ENCODE measurements around the gene REM2.

Gene REM2, protein sequence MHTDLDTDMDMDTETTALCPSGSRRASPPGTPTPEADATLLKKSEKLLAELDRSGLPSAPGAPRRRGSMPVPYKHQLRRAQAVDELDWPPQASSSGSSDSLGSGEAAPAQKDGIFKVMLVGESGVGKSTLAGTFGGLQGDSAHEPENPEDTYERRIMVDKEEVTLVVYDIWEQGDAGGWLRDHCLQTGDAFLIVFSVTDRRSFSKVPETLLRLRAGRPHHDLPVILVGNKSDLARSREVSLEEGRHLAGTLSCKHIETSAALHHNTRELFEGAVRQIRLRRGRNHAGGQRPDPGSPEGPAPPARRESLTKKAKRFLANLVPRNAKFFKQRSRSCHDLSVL

DNA sequence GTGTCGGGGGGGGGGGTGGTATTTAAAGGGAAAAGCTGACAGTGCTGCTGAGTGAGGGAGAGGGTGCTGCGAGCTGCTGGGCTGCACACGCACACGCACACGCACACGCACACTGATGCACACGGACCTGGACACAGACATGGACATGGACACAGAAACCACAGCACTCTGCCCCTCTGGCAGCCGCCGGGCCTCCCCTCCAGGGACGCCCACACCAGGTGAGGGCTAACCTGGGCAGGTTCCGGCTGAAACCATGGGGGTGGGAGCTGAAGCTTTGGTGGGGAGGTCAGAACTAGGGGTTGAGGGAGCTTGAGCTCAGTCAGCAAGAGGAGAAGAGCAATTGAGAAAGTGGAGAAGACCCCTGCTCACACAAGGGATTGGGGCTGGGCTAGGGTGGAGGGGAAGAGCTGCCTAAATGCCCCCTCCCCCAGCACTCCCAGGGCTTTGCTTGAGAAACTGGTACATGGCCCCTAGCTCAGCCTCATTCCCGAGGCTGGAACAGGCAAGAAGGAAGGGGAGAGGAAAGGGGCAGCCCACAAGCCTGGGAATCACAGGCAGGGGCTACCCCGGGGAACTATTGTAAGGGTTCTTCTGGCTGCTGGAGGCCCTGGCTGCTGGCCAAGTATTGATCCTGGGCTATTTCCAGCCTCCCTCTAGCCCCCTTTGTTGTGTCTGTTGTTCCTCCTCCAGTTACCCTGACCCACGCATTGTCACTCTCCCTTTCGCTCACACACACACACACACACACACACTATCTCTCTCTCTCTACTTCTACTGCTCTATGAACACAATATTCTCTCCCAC lies at the start of gene REM2:
TSS of gene REM2 (plus strand) at position 50 of the 804 bp plus-strand sequence. CDS start at position 116, 66 bp downstream.
- DNase-seq (ENCODE audit: low spot score) = no peak

DNA sequence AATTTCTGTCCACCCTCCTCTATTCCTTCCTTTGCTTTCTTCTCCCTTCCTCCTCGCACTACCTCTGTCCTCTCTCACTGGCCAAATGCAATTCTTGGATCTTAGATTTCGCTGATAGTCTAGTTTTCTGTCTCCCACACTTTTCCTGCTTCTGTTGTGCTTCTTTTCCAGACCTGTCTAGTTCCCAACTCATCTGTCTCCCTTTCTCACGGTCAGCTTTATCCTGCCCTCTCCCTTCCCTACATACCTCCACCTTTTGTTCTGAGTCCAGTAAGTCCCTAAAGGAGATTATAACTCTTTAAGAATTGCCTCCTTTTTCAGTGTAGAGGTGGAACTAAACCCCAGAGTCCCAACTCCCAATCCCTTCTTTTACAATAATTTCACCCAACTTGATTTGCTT lies 47.5 kb upstream of the REM2 start:
- DNase-seq (ENCODE audit: low spot score) = no peak

DNA sequence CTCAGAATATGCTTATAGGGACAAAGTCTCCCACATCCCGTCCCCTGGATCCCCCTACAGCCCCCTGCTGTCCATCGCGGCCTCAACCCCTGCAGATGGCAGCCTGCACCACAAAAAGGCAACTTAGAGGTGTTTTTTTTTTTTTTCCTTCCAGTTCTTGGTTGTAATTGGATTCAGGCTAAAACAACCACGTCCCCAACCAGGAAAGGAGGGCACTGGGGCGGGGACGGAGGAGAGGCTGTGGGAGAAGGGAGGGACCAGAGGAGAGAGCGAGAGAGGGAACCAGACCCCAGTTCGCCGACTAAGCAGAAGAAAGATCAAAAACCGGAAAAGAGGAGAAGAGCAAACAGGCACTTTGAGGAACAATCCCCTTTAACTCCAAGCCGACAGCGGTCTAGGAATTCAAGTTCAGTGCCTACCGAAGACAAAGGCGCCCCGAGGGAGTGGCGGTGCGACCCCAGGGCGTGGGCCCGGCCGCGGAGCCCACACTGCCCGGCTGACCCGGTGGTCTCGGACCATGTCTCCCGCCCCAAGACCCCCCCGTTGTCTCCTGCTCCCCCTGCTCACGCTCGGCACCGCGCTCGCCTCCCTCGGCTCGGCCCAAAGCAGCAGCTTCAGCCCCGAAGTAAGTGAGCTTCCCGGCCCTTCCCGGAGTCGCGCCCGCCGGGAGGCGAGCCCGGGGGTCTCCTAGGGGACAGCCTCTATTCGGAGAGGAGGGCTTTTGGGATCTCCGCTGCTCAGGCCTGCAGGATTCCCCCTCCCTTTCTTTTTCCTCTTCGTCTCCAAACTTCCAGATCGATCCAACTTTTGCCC lies 46.5 kb upstream of the REM2 start, which contains the start of gene MMP14:
TSS of gene MMP14 (plus strand) at position 285 of the 813 bp plus-strand sequence. CDS start at position 518, 233 bp downstream.
- peak; percentile 92 for DNase-seq (ENCODE audit: low spot score)

DNA sequence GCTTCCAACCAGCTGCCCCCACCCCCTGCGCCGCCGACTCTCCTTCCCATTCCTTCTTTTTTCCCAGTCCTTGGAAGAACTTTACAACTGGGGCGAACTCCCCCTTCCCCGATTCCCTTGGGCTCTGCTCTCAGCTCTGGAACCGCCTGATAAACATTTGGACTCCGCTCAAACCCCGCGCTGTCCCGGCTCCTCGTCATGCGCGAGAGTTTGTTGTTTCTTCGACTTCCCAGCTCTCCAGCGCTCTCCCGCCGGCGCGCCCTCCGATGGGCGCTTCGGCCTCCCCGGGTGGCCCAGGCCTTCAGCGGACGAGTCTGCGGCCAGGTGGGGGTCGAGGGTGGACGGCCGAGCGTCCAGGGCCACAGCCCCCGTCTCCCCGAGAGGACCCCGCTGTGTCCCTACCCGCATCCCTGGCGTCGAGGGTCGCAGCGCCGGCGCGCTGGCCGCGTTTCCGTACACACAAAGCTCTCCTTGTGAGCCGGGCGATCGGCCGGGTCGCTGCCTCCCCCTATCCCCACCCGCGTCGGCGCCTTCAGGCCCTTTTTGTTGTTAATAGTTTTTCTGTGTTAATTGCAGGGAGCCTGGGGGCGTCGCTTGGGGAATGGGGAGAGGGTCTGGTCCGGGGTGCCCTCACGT lies 45.8 kb upstream of the REM2 start:
- DNase-seq (ENCODE audit: low spot score) = peak; percentile 70

DNA sequence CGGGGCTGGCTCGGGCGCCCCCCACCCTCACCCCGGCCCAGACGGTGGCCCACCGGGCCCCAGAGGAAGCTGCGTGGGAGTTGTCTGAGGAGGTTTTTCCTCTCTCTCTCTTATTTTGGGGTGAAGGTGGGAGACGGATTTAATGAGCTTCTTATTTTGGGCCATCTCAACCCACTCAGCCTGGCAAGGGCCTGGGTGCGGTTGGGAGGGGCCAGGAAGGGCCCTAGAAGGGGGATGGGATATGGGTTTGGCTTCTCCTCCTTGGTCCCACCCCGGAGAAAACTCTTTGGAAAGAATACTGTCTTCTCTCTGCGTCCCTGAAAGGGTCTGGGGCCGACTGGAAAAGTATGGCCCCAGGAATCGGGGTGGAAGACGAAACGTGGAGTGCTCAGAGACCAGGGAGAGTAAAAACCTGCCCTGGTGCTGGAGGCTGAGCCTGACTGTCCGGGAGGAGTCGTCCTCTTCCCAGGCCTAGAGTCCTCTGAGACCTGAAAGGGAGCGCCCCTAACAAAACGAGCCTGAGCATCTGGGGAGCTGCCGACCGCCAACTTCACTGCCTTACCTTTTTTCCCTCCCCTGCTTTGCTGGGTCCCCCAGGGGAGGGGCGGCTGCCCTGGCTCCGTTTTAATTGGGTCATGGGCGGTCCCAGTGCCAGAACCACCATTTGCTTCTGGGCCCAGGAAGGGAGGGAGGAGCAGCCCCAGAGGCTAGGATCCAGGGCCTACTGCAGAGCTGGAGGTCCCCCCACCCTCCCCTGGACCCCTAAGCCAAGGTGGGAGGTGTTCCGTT lies 45.1 kb upstream of the REM2 start:
- peak; percentile 48 for DNase-seq (ENCODE audit: low spot score)

DNA sequence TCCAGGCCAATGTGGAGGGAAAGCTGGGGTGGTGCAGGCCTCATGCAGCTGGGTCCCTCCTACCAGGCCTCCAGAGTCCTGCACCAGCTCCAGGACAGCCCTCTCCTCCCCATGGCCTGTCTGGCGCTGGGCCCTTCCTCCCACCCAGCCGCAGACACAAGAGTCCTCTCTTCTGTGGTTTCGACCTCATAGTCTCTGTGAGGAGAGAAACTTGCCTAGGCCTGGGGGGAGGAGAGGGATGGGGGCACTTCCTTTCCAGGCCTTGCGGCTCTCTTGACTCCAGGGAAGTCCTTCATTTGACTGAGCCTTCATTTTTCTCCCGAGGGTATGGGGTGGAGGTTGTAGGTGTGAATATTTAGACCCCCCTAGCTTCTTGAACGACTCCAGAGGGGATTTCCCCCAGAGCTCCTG lies 44.4 kb upstream of the REM2 start:
- peak; percentile 54 for DNase-seq (ENCODE audit: low spot score)

DNA sequence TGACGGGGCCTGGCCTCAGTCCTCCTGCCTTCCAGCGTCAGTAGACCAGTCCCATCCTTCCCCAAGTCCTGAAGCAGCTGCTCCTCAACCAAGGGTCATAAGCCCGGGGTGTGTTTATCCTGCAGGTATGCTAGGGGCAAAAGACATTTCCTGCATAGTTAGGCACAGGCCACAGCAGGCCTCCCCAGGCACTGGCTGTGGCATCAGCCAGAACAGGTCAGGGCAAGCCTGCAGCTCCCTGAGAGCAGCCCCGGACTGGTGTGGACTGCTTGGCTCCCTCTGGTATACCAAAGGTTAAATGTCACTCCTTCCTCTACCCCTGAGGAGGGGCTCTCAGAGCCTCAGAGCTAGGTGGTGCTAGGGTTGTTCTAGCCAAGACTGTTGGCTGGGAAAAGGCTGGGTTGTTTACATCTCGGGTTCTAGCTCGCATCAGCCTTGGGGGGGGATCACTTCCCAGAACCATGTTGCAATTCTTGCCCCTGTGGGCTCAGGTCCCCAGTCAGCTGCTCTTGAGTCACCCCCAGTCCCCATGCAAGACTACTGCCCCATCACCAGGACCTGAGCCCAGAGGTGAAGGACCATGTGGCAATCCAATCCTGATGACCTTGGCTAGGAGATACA lies 43.8 kb upstream of the REM2 start:
- peak; percentile 18 for DNase-seq (ENCODE audit: low spot score)

DNA sequence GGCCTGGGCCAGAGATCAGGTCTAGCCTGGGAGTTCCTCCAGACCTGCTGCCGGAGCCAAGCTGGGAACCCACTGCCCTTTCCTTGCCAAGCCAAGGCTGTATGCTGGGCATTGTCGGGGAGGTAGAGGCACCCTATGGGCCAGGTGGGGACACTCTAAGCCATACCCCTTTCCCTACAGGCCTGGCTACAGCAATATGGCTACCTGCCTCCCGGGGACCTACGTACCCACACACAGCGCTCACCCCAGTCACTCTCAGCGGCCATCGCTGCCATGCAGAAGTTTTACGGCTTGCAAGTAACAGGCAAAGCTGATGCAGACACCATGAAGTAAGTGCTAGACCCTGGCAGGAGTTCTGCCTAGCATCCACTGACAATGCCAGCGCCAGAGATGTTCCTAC lies 41.7 kb upstream of the REM2 start:
- no peak for DNase-seq (ENCODE audit: low spot score)

DNA sequence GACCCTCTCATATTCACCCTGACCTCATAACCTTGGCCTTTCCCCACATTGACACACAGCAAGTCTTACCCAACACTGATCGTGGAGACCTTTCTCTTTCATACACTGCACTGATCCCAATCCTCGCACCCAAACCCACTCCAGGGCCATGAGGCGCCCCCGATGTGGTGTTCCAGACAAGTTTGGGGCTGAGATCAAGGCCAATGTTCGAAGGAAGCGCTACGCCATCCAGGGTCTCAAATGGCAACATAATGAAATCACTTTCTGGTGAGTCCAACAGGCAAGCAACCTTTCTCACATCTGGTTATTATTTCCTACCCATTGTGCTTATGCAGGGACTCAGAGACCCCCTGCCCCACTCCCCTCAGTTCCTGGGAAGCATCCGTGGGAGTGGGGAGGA lies 41.3 kb upstream of the REM2 start:
- DNase-seq (ENCODE audit: low spot score) = no peak

DNA sequence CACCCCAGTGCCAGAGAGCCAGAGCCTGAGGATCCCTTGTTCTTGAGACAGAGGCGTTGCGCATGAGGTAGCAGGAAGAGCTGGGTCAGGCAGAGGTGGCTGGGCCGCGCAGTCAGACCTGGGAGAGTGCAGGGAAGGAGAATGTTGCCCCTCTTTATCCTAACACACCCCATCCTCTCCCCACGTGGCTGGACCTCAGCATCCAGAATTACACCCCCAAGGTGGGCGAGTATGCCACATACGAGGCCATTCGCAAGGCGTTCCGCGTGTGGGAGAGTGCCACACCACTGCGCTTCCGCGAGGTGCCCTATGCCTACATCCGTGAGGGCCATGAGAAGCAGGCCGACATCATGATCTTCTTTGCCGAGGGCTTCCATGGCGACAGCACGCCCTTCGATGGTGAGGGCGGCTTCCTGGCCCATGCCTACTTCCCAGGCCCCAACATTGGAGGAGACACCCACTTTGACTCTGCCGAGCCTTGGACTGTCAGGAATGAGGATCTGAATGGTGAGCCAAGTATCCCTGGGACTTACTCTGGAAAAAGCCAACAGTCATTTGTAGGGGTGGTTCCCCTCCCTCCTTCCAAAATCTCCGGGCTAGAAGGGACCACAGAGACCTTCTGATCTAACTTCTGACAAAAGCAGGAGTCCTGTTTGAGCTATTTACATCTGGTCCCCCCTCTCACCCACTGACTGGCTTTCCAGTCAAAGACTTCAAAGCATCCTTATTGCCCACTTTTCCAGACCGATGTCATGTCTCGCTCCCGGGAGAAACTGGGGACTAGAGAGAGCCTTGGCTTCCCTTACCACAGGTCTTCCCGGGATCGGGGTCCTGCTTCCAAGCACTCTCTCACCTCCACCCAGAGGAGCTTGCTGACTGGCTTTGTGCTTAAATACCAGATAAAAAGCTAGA lies 40.6 kb upstream of the REM2 start:
- DNase-seq (ENCODE audit: low spot score) = no peak

DNA sequence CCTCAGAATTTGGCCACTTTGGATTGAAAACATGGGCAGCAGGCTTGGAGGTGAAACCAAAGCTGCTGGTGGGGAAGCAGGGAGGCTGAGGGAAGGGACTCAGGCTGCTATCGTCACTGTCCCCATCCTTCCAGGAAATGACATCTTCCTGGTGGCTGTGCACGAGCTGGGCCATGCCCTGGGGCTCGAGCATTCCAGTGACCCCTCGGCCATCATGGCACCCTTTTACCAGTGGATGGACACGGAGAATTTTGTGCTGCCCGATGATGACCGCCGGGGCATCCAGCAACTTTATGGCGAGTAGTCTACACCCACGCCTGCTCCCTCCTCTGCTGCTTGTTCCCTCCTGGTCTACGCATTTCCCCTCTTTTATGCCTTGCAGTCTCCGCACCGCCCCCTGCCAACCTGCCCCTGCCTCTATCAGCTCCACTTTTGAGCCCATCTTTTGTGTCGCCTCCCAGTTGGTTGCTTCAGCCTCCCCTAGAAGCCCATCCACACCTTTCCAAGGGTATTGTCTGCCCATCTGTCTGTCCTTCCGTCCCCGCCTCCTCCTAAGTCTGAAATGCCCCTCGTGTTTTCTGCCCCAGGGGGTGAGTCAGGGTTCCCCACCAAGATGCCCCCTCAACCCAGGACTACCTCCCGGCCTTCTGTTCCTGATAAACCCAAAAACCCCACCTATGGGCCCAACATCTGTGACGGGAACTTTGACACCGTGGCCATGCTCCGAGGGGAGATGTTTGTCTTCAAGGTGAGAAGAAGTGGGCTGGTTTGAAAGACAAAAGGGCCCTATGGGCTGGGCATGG lies 39.7 kb upstream of the REM2 start:
- no peak for DNase-seq (ENCODE audit: low spot score)

DNA sequence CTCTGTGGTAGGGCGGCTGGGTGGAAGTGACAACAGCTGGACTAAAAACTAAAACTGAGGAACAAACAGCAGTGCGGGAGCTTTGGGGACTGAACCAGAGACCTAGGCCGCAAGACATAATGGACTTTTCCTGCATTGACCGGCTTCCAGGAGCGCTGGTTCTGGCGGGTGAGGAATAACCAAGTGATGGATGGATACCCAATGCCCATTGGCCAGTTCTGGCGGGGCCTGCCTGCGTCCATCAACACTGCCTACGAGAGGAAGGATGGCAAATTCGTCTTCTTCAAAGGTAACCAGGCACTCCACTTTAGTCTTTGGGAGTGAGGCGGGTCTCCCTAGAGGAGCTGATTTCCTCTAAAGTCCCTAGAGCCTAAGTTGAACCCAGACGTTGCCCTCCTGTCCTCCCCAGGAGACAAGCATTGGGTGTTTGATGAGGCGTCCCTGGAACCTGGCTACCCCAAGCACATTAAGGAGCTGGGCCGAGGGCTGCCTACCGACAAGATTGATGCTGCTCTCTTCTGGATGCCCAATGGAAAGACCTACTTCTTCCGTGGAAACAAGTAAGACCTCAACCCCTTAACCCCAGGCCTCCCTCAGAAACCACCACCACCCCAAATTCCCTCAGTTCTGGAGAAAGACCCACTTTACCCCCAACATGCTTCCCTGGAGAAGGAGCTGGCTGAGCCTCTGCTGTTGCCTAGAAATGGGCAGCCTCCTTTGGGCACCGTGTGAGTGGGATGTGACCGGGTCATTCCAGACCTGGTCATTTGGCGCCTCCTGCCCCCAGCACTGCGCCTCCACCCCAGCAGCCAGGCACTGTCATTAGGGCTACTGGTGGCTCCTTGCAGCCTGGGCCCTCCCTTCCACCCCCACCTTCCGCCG lies 38.6 kb upstream of the REM2 start:
- DNase-seq (ENCODE audit: low spot score) = no peak

DNA sequence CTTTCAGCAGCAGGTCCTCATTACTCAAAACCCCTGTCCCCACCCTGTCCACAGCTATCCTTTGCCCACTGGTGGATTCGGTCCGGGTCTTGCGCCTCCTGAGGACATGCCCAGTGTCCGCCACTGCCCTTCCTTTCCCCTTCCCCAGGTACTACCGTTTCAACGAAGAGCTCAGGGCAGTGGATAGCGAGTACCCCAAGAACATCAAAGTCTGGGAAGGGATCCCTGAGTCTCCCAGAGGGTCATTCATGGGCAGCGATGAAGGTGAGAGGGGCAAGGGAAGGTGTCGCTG lies 38.0 kb upstream of the REM2 start:
- DNase-seq (ENCODE audit: low spot score) = no peak

DNA sequence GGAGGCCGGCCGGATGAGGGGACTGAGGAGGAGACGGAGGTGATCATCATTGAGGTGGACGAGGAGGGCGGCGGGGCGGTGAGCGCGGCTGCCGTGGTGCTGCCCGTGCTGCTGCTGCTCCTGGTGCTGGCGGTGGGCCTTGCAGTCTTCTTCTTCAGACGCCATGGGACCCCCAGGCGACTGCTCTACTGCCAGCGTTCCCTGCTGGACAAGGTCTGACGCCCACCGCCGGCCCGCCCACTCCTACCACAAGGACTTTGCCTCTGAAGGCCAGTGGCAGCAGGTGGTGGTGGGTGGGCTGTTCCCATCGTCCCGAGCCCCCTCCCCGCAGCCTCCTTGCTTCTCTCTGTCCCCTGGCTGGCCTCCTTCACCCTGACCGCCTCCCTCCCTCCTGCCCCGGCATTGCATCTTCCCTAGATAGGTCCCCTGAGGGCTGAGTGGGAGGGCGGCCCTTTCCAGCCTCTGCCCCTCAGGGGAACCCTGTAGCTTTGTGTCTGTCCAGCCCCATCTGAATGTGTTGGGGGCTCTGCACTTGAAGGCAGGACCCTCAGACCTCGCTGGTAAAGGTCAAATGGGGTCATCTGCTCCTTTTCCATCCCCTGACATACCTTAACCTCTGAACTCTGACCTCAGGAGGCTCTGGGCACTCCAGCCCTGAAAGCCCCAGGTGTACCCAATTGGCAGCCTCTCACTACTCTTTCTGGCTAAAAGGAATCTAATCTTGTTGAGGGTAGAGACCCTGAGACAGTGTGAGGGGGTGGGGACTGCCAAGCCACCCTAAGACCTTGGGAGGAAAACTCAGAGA lies 37.0 kb upstream of the REM2 start:
- DNase-seq (ENCODE audit: low spot score) = no peak

DNA sequence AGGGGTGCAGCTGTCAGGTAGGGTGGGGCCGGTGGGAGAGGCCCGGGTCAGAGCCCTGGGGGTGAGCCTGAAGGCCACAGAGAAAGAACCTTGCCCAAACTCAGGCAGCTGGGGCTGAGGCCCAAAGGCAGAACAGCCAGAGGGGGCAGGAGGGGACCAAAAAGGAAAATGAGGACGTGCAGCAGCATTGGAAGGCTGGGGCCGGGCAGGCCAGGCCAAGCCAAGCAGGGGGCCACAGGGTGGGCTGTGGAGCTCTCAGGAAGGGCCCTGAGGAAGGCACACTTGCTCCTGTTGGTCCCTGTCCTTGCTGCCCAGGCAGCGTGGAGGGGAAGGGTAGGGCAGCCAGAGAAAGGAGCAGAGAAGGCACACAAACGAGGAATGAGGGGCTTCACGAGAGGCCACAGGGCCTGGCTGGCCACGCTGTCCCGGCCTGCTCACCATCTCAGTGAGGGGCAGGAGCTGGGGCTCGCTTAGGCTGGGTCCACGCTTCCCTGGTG lies 36.2 kb upstream of the REM2 start:
- DNase-seq (ENCODE audit: low spot score) = no peak

DNA sequence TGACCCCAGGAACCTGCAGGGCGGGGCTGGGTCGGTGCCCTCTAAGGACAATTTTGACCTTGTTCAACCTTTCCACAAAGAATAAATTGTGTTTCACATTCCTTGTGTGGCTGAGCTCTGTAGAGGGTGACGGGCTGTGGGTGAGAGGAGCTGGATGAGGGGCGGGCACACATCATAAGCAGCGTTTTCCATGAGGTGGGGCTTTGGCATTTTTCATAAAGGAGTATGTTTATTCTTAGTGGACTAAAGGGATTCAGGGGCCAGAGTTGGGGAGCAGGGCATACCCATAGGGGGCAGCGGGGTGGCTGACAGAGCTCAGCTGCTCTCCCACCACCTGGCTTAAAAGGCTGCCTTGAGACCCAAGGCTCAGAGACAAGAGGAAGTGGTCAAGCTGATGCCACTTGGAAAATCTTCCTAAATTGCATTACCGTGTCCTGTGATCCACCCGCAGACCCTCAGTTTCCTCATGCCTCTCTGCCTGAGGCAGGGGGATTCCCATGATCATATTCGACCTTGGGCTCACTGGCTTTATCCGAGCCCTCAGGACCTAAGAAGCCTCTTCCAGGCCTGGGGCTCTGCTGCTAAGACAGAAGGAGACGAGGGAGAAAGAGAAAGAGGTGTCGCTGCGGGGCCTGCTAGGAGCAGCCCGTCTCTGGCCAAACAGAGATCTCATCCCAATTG lies 35.2 kb upstream of the REM2 start:
- peak; percentile 50 for DNase-seq (ENCODE audit: low spot score)
